ENCODE results near the gene EEA1.

DNA sequence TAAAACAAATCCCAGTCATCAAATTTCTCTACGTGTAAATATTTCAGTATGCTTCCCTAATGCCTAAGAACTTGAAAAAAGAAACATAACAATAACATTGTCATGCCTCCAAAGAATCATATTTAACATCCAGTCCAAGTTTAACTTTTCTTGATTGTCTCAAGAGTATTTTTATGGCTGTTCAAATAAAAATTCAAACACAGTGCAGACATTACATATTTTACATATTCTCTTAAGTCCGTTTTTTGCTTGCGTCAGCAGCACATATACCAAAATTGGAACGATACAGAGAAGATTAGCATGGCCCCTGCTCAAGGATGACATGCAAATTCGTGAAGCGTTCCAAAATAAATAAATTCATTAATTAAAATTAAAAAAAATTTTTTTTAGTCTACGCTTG, 23.3 kb upstream of the EEA1 start:
- TF ChIP-seq, protein P1, sequence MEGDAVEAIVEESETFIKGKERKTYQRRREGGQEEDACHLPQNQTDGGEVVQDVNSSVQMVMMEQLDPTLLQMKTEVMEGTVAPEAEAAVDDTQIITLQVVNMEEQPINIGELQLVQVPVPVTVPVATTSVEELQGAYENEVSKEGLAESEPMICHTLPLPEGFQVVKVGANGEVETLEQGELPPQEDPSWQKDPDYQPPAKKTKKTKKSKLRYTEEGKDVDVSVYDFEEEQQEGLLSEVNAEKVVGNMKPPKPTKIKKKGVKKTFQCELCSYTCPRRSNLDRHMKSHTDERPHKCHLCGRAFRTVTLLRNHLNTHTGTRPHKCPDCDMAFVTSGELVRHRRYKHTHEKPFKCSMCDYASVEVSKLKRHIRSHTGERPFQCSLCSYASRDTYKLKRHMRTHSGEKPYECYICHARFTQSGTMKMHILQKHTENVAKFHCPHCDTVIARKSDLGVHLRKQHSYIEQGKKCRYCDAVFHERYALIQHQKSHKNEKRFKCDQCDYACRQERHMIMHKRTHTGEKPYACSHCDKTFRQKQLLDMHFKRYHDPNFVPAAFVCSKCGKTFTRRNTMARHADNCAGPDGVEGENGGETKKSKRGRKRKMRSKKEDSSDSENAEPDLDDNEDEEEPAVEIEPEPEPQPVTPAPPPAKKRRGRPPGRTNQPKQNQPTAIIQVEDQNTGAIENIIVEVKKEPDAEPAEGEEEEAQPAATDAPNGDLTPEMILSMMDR (conservative IDR thresholded peaks at IDR 0.05; ENCODE audit: low read length): no peak
- TF ChIP-seq EZH2phosphoT487 (IDR thresholded peaks at IDR 0.05; ENCODE audit: borderline replicate concordance, low read depth, low read length): no peak
